GM23338 (cell line): Measurements from ENCODE around the gene MYO7B. TPM values are rescaled to one million over a fixed set of nuclear protein-coding genes. Genes with fewer than 3 reads are reported as not detected.

ENCODE experiments used
- ATAC-seq: fragments of 200-7000 bp; cut with Tn5 transposase; 3 replicates; pipeline ENCODE4 v1.9.1; 2020
- DNase-seq: peaks from one replicate; pipeline ENCODE4 v3.0.0-alpha.2; 2015; ENCODE audit warnings: low spot score
- H2AFZ ChIP-seq: fragments of 200-600 bp; sonication (generic); 2 replicates; pipeline ENCODE4 v1.8.0; 2016; ENCODE audit warnings: antibody characterized with exemption, mild to moderate bottlenecking, moderate library complexity
- H3F3A ChIP-seq: fragments of 200-600 bp; sonication (generic); replicated peaks from 2 replicates; pipeline ENCODE4 v1.8.0; 2017; ENCODE audit warnings: antibody characterized with exemption, mixed run types, low read depth
- H3K27ac ChIP-seq: fragments of 200-600 bp; sonication (generic); 2 replicates; pipeline ENCODE4 v1.6.1; 2016; ENCODE audit warnings: low read depth
- H3K27me3 ChIP-seq: fragments of 200-600 bp; sonication (generic); 2 replicates; pipeline ENCODE4 v1.8.0; 2016; ENCODE audit warnings: mild to moderate bottlenecking, mixed run types, moderate library complexity; ENCODE audit not compliant: insufficient read depth
- H3K36me3 ChIP-seq: fragments of 200-600 bp; sonication (generic); 2 replicates; pipeline ENCODE4 v1.8.0; 2016; ENCODE audit warnings: mild to moderate bottlenecking; ENCODE audit not compliant: insufficient read depth
- H3K4me1 ChIP-seq: fragments of 200-600 bp; sonication (generic); 2 replicates; pipeline ENCODE4 v1.8.0; 2016; ENCODE audit warnings: mild to moderate bottlenecking, moderate library complexity; ENCODE audit not compliant: insufficient read depth
- H3K4me2 ChIP-seq: fragments of 200-600 bp; sonication (generic); 2 replicates; pipeline ENCODE4 v1.7.1; 2017; ENCODE audit warnings: mixed run types
- H3K4me3 ChIP-seq: fragments of 200-600 bp; sonication (generic); 2 replicates; pipeline ENCODE4 v1.6.1; 2016; ENCODE audit warnings: mixed run types
- H3K79me2 ChIP-seq: fragments of 200-600 bp; sonication (generic); replicated peaks from 2 replicates; pipeline ENCODE4 v1.8.0; 2017; ENCODE audit warnings: mild to moderate bottlenecking; ENCODE audit not compliant: insufficient read depth
- H3K9me2 ChIP-seq: fragments of 200-600 bp; sonication (generic); 2 replicates; pipeline ENCODE4 v1.8.0; 2017; ENCODE audit not compliant: insufficient read depth
- H4K20me1 ChIP-seq: fragments of 200-600 bp; sonication (generic); replicated peaks from 2 replicates; pipeline ENCODE4 v1.8.0; 2017; ENCODE audit warnings: mild to moderate bottlenecking; ENCODE audit not compliant: insufficient read depth
- H3K27ac Mint-ChIP-seq: 2 replicates; pipeline ENCODE4 v1.8.0; 2020; ENCODE audit warnings: inconsistent platforms, mild to moderate bottlenecking, moderate library complexity, mixed read lengths
- H3K27me3 Mint-ChIP-seq: 3 replicates; pipeline ENCODE4 v1.8.0; 2022; ENCODE audit warnings: low read depth, mild to moderate bottlenecking, moderate library complexity, mixed read lengths, inconsistent platforms; ENCODE audit not compliant: insufficient read depth, poor library complexity
- H3K36me3 Mint-ChIP-seq: 3 replicates; pipeline ENCODE4 v1.8.0; 2021; ENCODE audit warnings: low read depth, mild to moderate bottlenecking, inconsistent platforms, moderate library complexity, mixed read lengths
- H3K4me1 Mint-ChIP-seq: 3 replicates; pipeline ENCODE4 v1.8.0; 2020; ENCODE audit warnings: mild to moderate bottlenecking, inconsistent platforms, mixed read lengths
- H3K4me3 Mint-ChIP-seq: 3 replicates; pipeline ENCODE4 v1.8.0; 2021; ENCODE audit warnings: moderate library complexity, mild to moderate bottlenecking, inconsistent platforms, mixed read lengths
- H3K9me3 Mint-ChIP-seq: 3 replicates; pipeline ENCODE4 v1.8.0; 2020; ENCODE audit warnings: moderate library complexity, mild to moderate bottlenecking, inconsistent platforms, mixed read lengths
- CREB1 ChIP-seq: fragments of 250-450 bp; sonication (Bioruptor Pico); IDR thresholded peaks from 2 replicates; pipeline ENCODE4 v1.5.0; 2020; ENCODE audit warnings: low read depth, mild to moderate bottlenecking, moderate library complexity
- CTCF ChIP-seq, 2 experiments: fragments of 200-600 bp in 1 of 2; sonication (generic) in 1 of 2; conservative IDR thresholded peaks; 2 replicates each; pipeline versions ENCODE4 v1.5.1 to v1.6.1; 2016 to 2017; ENCODE audit warnings: antibody characterized with exemption in 2 of 2, low read depth in 2 of 2, mild to moderate bottlenecking in 2 of 2, moderate library complexity in 1 of 2
- ETS1 ChIP-seq: IDR thresholded peaks from 2 replicates; pipeline ENCODE4 v1.6.1; 2016; ENCODE audit warnings: antibody characterized with exemption
- EZH2 ChIP-seq: fragments of 200-600 bp; sonication (generic); IDR thresholded peaks from one replicate; pipeline ENCODE4 v1.8.0; 2017; ENCODE audit warnings: antibody characterized with exemption, mild to moderate bottlenecking, low read depth; ENCODE audit not compliant: unreplicated experiment
- EZH2phosphoT487 ChIP-seq: fragments of 200-600 bp; sonication (generic); IDR thresholded peaks from one replicate; pipeline ENCODE4 v1.8.1; 2018; ENCODE audit warnings: antibody characterized with exemption; ENCODE audit not compliant: unreplicated experiment
- JUNB ChIP-seq: IDR thresholded peaks from one replicate; pipeline ENCODE4 v1.6.1; 2016; ENCODE audit warnings: antibody characterized with exemption; ENCODE audit not compliant: unreplicated experiment
- NANOG ChIP-seq: IDR thresholded peaks from 2 replicates; pipeline ENCODE4 v1.6.1; 2016; ENCODE audit warnings: antibody characterized with exemption, borderline replicate concordance
- POLR2AphosphoS5 ChIP-seq: IDR thresholded peaks from 2 replicates; pipeline ENCODE4 v1.6.1; 2016; ENCODE audit warnings: antibody characterized with exemption, low read depth
- REST ChIP-seq: IDR thresholded peaks from one replicate; pipeline ENCODE4 v1.6.1; 2018; ENCODE audit warnings: antibody characterized with exemption; ENCODE audit not compliant: unreplicated experiment
- STAT1 ChIP-seq: IDR thresholded peaks from one replicate; pipeline ENCODE4 v1.6.1; 2016; ENCODE audit warnings: antibody characterized with exemption; ENCODE audit not compliant: unreplicated experiment
- ZNF114 ChIP-seq: fragments of 250-450 bp; sonication (Bioruptor Pico); IDR thresholded peaks from 2 replicates; pipeline ENCODE4 v1.5.0; 2020; ENCODE audit warnings: mild to moderate bottlenecking, moderate library complexity
- ZNF331 ChIP-seq: fragments of 250-450 bp; sonication (Bioruptor Pico); IDR thresholded peaks from 2 replicates; pipeline ENCODE4 v1.5.0; 2020; ENCODE audit warnings: low read depth, mild to moderate bottlenecking, moderate library complexity
- ZNF462 ChIP-seq: fragments of 250-450 bp; sonication (Bioruptor Pico); IDR thresholded peaks from 2 replicates; pipeline ENCODE4 v1.5.0; 2020; ENCODE audit warnings: mild to moderate bottlenecking, moderate library complexity
- polyA plus RNA-seq: library from polyadenylated mRNA; unstranded; fragments of >200 nt; fragmentation: Nextera tagmentation; extraction: Ambion mirVana; gene quantifications from 2 replicates; pipeline ENCODE4 v1.2.1, GENCODE V29; 2016
- total RNA-seq: library from RNA; depleted of rRNA; stranded (reverse); fragments of >200 nt; shearing (Covaris generic); gene quantifications from 2 replicates; pipeline ENCODE4 v1.2.3, GENCODE V29; 2014

MYO7B gene
- total and polyA plus RNA-seq, 2 experiments from 2014 or later = not detected

GRCh38 chr2:127652786-127653357, 117.4 kb downstream of the MYO7B start:
- no peak overlapping the region; the same call in 1 of the 2 replicates for H3K27ac Mint-ChIP-seq
- no peak overlapping the region for H3K4me2 ChIP-seq
- H3K27ac ChIP-seq = no peak overlapping the region
- H3K4me3 Mint-ChIP-seq = no peak overlapping the region
- no peaks in the 10 kb centered on the region for H3F3A ChIP-seq
- ATAC-seq (no peak), DNase-seq (no peak)
- no peaks in the 10 kb centered on the region for H3K9me2 ChIP-seq
- TF ChIP-seq POLR2AphosphoS5 (no peak), ZNF331 (no peak), JUNB (no peak), ZNF462 (CRISPR knock-in tag) (no peak), NANOG (no peak), EZH2phosphoT487 (no peak), CREB1 (CRISPR knock-in tag) (no peak), ETS1 (no peak), ZNF114 (CRISPR knock-in tag) (no peak), CTCF (conservative IDR thresholded peaks at IDR 0.05; ENCODE audit: low read depth in 2 of 2) (no peak), EZH2 (no peak), STAT1 (no peak), REST (no peak)
- no peaks in the 10 kb centered on the region for H3K27me3 ChIP-seq
- no peaks in the 10 kb centered on the region for H3K9me3 Mint-ChIP-seq
- no peaks in the 10 kb centered on the region for H3K79me2 ChIP-seq
- no peaks in the 10 kb centered on the region for H3K36me3 ChIP-seq
- H3K4me3 ChIP-seq = no peak overlapping the region
- H3K36me3 Mint-ChIP-seq = no peaks in the 10 kb centered on the region; the same call in 2 of the 3 replicates
- no peaks in the 10 kb centered on the region for H3K4me1 ChIP-seq
- H4K20me1 ChIP-seq = no peaks in the 10 kb centered on the region; the same call in 1 of the 2 replicates
- peaks cover 22% of the 10 kb centered on the region for H3K27me3 Mint-ChIP-seq
- H2AFZ ChIP-seq = no peak overlapping the region
- peaks cover 10% of the 10 kb centered on the region for H3K4me1 Mint-ChIP-seq
